Stimulated activated naive CD8-positive, alpha-beta T cell treated with anti-CD3 and anti-CD28 coated beads, Interleukin-15, amount 100 ng/mL, for 72 hours (primary cell): Measurements from ENCODE around the gene ATP2B2.

ENCODE experiments used
- ATAC-seq: fragments of 150-1000 bp; cut with Tn5 transposase; 2 replicates; pipeline ENCODE4 v1.10.0; 2021; ENCODE audit warnings: mild to moderate bottlenecking, moderate library complexity
- DNase-seq, 2 donors: peaks; one replicate each; pipeline ENCODE4 v3.0.0; 2021 to 2022
- H3K27ac Mint-ChIP-seq, 2 donors: one replicate each; pipeline ENCODE4 v1.8.0; 2022; ENCODE audit warnings: mild to moderate bottlenecking in 2 of 2, mixed read lengths in 2 of 2, moderate library complexity in 2 of 2
- H3K27me3 Mint-ChIP-seq: one replicate; pipeline ENCODE4 v1.8.0; 2022; ENCODE audit warnings: mixed read lengths
- H3K4me1 Mint-ChIP-seq: one replicate; pipeline ENCODE4 v1.8.0; 2022; ENCODE audit warnings: mild to moderate bottlenecking, mixed read lengths
- H3K4me3 Mint-ChIP-seq, 2 donors: one replicate each; pipeline ENCODE4 v1.8.0; 2022; ENCODE audit warnings: mild to moderate bottlenecking in 2 of 2, mixed read lengths in 2 of 2, moderate library complexity in 1 of 2
- H3K9me3 Mint-ChIP-seq, 2 donors: one replicate each; pipeline ENCODE4 v1.8.0; 2022; ENCODE audit warnings: mixed read lengths in 2 of 2

The ATP2B2 gene

DNA sequence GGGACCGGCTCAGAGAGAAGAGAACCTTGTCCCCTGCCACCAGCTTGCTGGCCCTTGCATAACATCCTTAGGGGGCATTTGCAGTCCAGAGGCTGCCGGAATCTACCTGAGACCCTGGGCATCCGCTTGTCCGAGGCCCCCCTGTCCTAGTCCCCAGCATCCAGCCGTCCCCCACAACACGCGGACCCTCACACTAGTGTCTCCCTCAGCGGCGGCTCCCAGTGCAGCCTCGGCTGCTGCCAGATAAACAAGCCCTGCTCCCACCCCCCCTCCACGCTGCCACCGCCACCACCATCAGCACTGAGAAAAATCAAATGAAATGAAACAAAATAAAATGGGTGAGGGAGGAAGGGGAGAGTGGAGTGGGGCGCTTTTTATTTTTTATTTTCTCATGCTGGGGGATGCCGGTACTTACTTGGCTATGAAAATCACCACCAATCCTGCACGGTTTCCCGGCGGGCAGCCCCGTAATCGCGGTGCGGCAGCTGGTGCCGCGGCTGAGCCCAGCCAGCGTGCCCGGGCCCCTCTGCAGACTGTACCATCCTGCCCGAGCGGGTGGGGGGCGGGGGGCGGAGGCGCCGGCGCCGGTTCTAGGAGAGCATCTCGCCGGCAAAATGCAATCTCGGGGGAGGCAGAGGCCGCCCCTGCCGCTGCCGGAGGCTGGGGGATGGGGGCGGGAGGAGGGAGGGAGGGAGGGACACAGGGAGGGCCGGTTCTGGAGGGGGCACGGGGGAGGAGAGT, at the start of gene ATP2B2:
Gene ATP2B2 (minus strand): TSS at position 537 of the 741 bp plus-strand sequence. CDS start 56,043 bp downstream, outside the sequence.
- H3K4me3 Mint-ChIP-seq = peak within 1 kb of the TSS in 1 of 2 donors; percentile 24
- H3K27me3 Mint-ChIP-seq = peaks cover 31% of the 10 kb centered on the region

GRCh38 chr3:10554746-10555145, 49.4 kb upstream of the ATP2B2 start:
- no peaks in the 10 kb centered on the region for H3K9me3 Mint-ChIP-seq
- ATAC-seq (no peak), DNase-seq (no peak)
- H3K4me3 Mint-ChIP-seq = no peak overlapping the region
- peaks cover 31% of the 10 kb centered on the region for H3K4me1 Mint-ChIP-seq
- H3K27me3 Mint-ChIP-seq = peaks cover 7% of the 10 kb centered on the region
- H3K27ac Mint-ChIP-seq = no peak overlapping the region

More for the DNA sequence above, at the start of gene ATP2B2:
- peak; percentile 39 for ATAC-seq
- Mint-ChIP-seq H3K9me3 (no peaks in the 10 kb centered on the region), H3K27ac (no peak within 1 kb of the TSS), H3K4me1 (peaks cover 6% of the 10 kb centered on the region)
- DNase-seq = no peak

DNA sequence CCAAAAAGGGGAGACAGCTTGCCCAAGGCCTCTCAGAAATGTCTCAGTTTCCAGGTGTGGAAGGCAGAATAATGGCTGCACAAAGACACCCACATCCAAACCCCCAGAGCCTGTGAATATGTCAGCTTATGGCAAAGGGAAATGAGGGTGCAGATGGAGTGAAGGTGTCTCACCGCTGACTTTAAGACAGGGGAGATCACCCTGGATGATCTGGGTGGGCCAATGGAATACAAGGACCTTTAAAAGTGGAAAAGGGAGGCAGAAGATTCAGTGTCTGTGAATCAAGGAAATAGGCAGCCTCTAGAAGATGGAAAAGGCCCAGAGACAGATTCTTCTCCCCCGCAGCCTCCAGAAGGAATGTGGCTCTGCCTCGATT, 48.8 kb upstream of the ATP2B2 start:
- H3K4me3 Mint-ChIP-seq = no peak overlapping the region
- no peak overlapping the region for H3K27ac Mint-ChIP-seq
- no peak for DNase-seq
- ATAC-seq = no peak
- H3K9me3 Mint-ChIP-seq = no peaks in the 10 kb centered on the region
- H3K4me1 Mint-ChIP-seq = peaks cover 37% of the 10 kb centered on the region
- peaks cover 7% of the 10 kb centered on the region for H3K27me3 Mint-ChIP-seq

DNA sequence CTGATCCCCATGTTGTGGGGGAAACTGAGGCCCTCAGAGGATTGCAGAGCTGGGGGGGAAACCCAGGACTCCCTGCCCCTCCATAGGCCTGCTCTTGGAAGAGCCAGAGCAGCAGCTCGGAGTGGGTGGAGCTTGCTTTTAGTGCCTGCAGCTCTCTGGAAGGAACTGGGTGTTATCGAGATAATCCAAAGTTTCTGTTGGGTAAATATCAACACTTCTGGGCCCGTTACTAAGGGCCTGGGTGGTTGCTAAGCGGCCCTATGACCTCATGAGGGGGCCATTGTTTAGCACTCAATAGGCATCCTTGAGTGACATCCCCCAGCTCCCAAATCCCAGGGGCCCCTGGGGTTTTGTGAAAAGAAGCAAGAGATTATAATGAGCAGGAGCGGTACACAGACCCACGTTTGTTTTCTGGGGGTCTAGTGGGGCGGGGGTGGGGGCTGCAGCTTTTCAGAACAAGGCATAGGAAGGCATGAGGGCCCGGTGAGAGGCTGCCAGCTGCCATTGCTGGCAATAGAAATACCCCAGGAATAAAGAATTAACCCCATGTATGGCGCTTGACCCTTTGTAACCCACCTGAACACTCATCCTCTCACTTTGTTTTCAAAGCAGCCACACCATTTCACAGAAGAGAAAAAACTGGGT, 48.3 kb upstream of the ATP2B2 start:
- no peak overlapping the region for H3K4me3 Mint-ChIP-seq
- H3K4me1 Mint-ChIP-seq = peaks cover 42% of the 10 kb centered on the region
- DNase-seq (no peak), ATAC-seq (no peak)
- no peak overlapping the region for H3K27ac Mint-ChIP-seq
- peaks cover 7% of the 10 kb centered on the region for H3K27me3 Mint-ChIP-seq
- no peaks in the 10 kb centered on the region for H3K9me3 Mint-ChIP-seq

- Mint-ChIP-seq H3K27ac (peak overlapping the region in 1 of 2 donors; percentile 83), H3K4me1 (peaks cover 43% of the 10 kb centered on the region)
- ATAC-seq = peak; percentile 62
These were observed 47.2 kb upstream of the ATP2B2 start for GRCh38 chr3:10552631-10552943.

GRCh38 chr3:10551821-10552630, 46.6 kb upstream of the ATP2B2 start:
- H3K27me3 Mint-ChIP-seq = peaks cover 19% of the 10 kb centered on the region
- H3K4me3 Mint-ChIP-seq = peak overlapping the region; percentile 56 to 65
- no peaks in the 10 kb centered on the region for H3K9me3 Mint-ChIP-seq
- H3K27ac Mint-ChIP-seq = peak overlapping the region in 1 of 2 donors; percentile 83
- peak; percentile 75 to 84 for DNase-seq
- peak; percentile 86 for ATAC-seq
- peaks cover 37% of the 10 kb centered on the region for H3K4me1 Mint-ChIP-seq

More at GRCh38 chr3:10552631-10552943, 47.2 kb upstream of the ATP2B2 start:
- no peak for DNase-seq
- Mint-ChIP-seq H3K4me3 (peak overlapping the region; percentile 56 to 65), H3K9me3 (no peaks in the 10 kb centered on the region), H3K27me3 (peaks cover 14% of the 10 kb centered on the region)

GRCh38 chr3:10551139-10551538, 45.8 kb upstream of the ATP2B2 start:
- Mint-ChIP-seq H3K27ac (no peak overlapping the region), H3K4me1 (peaks cover 37% of the 10 kb centered on the region)
- no peak for DNase-seq

GRCh38 chr3:10550705-10551104, 45.3 kb upstream of the ATP2B2 start:
- Mint-ChIP-seq H3K4me3 (no peak overlapping the region), H3K27me3 (peaks cover 25% of the 10 kb centered on the region), H3K27ac (no peak overlapping the region), H3K9me3 (no peaks in the 10 kb centered on the region), H3K4me1 (peaks cover 37% of the 10 kb centered on the region)
- DNase-seq (no peak), ATAC-seq (no peak)

More at GRCh38 chr3:10551139-10551538, 45.8 kb upstream of the ATP2B2 start:
- Mint-ChIP-seq H3K27me3 (peaks cover 25% of the 10 kb centered on the region), H3K4me3 (no peak overlapping the region), H3K9me3 (no peaks in the 10 kb centered on the region)
- no peak for ATAC-seq

- no peak for ATAC-seq
- Mint-ChIP-seq H3K27me3 (peaks cover 25% of the 10 kb centered on the region), H3K9me3 (no peaks in the 10 kb centered on the region), H3K27ac (no peak overlapping the region), H3K4me3 (no peak overlapping the region), H3K4me1 (peaks cover 37% of the 10 kb centered on the region)
- no peak for DNase-seq
These were observed 44.3 kb upstream of the ATP2B2 start for GRCh38 chr3:10549617-10550230.

GRCh38 chr3:10548992-10549391, 43.6 kb upstream of the ATP2B2 start:
- peak overlapping the region in 1 of 2 donors; percentile 38 for H3K27ac Mint-ChIP-seq
- ATAC-seq (peak; percentile 70), DNase-seq (peak; percentile 15 to 38)
- H3K27me3 Mint-ChIP-seq = peaks cover 25% of the 10 kb centered on the region
- H3K4me3 Mint-ChIP-seq = no peak overlapping the region
- H3K4me1 Mint-ChIP-seq = peaks cover 37% of the 10 kb centered on the region
- H3K9me3 Mint-ChIP-seq = no peaks in the 10 kb centered on the region

DNA sequence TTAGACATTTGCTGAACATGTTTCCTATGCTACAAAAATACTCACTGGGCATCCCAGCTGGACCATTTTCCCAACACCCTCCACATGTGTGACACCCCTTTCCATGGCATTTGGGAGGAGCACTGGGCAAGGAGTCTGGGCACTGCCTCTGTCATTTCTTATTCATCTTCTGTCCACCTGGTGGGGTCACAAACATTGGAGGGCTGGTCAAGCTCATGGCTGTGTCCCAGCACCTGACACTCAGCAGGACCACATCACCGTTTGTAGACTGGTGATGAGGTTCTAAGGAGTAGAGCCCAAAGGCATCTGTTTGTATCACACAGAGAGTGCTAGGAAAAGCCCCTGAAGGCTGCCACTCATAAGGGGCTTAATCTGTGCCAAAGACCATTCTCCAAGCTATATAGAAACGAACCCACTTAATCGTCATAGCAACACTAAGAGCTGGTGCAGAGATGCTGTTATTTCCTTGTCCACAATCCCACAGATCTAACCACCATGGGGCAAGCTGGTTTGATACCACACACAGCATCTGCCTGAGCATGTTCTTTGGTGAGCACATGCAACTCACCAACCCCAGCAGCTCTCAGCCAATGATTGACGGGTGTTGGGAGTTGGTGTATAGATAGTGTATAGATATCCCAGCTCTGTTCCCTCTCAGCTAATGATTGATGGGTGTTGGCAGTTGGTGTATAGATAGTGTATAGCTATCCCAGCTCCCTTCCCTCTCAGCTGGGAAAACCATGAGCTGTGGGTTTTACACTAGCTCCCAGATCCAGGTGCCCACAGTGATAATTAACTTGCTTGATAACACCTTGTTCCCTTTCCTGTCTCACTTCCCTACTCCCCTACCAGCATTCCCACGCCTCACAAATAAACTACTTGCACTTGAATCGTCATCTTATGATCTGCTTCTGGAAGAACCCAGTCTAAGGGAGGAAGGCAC, 42.7 kb upstream of the ATP2B2 start:
- Mint-ChIP-seq H3K27me3 (peaks cover 25% of the 10 kb centered on the region), H3K4me1 (peaks cover 35% of the 10 kb centered on the region), H3K27ac (peak overlapping the region in 1 of 2 donors; percentile 88), H3K4me3 (no peak overlapping the region), H3K9me3 (peaks cover under 1 to 1% of the 10 kb centered on the region in 2 donors)
- peak in 1 of 2 donors; percentile 18 for DNase-seq
- peak; percentile 39 for ATAC-seq

GRCh38 chr3:10547413-10547812, 42.0 kb upstream of the ATP2B2 start:
- Mint-ChIP-seq H3K27ac (no peak overlapping the region), H3K4me3 (no peak overlapping the region), H3K27me3 (peaks cover 25% of the 10 kb centered on the region), H3K9me3 (peaks cover 5 to 8% of the 10 kb centered on the region in 2 donors), H3K4me1 (peaks cover 28% of the 10 kb centered on the region)
- ATAC-seq (no peak), DNase-seq (no peak)

DNA sequence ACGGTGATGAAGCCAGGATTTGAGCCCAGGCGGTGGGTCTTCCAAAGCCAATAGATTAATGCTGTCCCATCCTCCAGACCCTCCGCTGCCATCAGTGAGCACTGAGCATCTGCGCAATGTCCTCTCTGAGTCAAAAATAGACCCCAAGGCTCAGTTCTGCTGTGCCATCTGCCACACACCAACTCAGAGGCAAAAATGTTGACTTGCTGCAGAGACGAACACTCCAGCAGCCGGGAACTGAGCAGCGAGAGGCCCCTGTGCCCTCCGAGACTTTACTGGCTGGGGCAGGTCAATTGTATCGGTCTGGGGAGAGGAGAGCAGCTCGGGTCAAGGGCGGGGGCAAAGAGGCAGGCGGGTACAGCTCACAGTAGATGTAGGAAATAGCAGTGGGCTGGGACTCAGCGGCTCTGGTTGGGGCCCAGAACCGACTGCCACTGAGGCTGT, 41.5 kb upstream of the ATP2B2 start:
- Mint-ChIP-seq H3K4me3 (no peak overlapping the region), H3K4me1 (peaks cover 22% of the 10 kb centered on the region), H3K27me3 (peaks cover 25% of the 10 kb centered on the region), H3K27ac (no peak overlapping the region), H3K9me3 (peaks cover 7 to 14% of the 10 kb centered on the region in 2 donors)
- ATAC-seq = no peak
- no peak for DNase-seq

- Mint-ChIP-seq H3K27ac (no peak overlapping the region), H3K4me1 (peaks cover 17% of the 10 kb centered on the region), H3K4me3 (no peak overlapping the region), H3K9me3 (peaks cover 13 to 20% of the 10 kb centered on the region in 2 donors), H3K27me3 (peaks cover 25% of the 10 kb centered on the region)
- ATAC-seq = no peak
- DNase-seq = no peak
These were observed 40.8 kb upstream of the ATP2B2 start for GRCh38 chr3:10546181-10546624.
